ENCODE measurements around the gene HDAC6. TPM values are rescaled to one million over a fixed set of nuclear protein-coding genes. Genes with fewer than 3 reads are reported as not detected.

The HDAC6 gene
- polyA plus RNA-seq, 1 donor (not counting 4 experiments of a cell fraction or from before 2014, with no cell fraction given): 21.9 TPM

- Histone ChIP-seq H3K9me3 (ENCODE audit: control insufficient read depth, low read depth, low read length) (no peaks in the 10 kb centered on the region), H3K4me2 (ENCODE audit: control insufficient read depth, extremely low read depth, insufficient read depth, low read depth, low read length) (no peak overlapping the region), H3K36me3 (ENCODE audit: control insufficient read depth in 2 of 2, extremely low read depth in 1 of 2, insufficient read depth in 2 of 2, low read length in 2 of 2) (no peaks in the 10 kb centered on the region), H2AFZ (ENCODE audit: control insufficient read depth, low read length) (no peak overlapping the region), H3K9ac (ENCODE audit: control insufficient read depth, extremely low read depth, insufficient read depth, low read length) (no peak overlapping the region), H3K4me3 (ENCODE audit: control insufficient read depth in 2 of 3, extremely low read depth in 1 of 3, insufficient read depth in 2 of 3, low read depth in 1 of 3, low read length in 3 of 3) (no peak overlapping the region), H3K9me1 (ENCODE audit: control insufficient read depth, extremely low read depth, insufficient read depth, low read length) (no peaks in the 10 kb centered on the region), H3K4me1 (ENCODE audit: control insufficient read depth, extremely low read depth, insufficient read depth, low read length) (no peaks in the 10 kb centered on the region), H3K79me2 (ENCODE audit: control insufficient read depth, insufficient read depth, low read length) (no peaks in the 10 kb centered on the region), H3K27me3 (ENCODE audit: control insufficient read depth, extremely low read depth, insufficient read depth, low read length) (peaks cover 9% of the 10 kb centered on the region), H4K20me1 (ENCODE audit: control insufficient read depth, extremely low read depth, insufficient read depth, low read length) (no peaks in the 10 kb centered on the region), H3K27ac (ENCODE audit: control insufficient read depth, insufficient read depth, low read length) (no peak overlapping the region)
- dilution Hi-C loops (cut with MboI; ENCODE audit: extremely low pct_ligation_motif_present, low sequenced_read_pairs): no loop called here
- no peak for TF ChIP-seq CTCF (optimal IDR thresholded peaks at IDR 0.05 in 1 of 3, IDR thresholded peaks at IDR 0.05 in 1 of 3, conservative IDR thresholded peaks at IDR 0.05 in 1 of 3; ENCODE audit: extremely low read depth in 1 of 3, insufficient read depth in 2 of 3, low read length in 3 of 3)
- TF ChIP-seq EZH2 (IDR thresholded peaks at IDR 0.05; ENCODE audit: low read length): no peak
- FAIRE-seq (no peak), DNase-seq (ENCODE audit: low read depth, low spot score) (no peak)
These were observed 11.4 kb upstream of the HDAC6 start for GRCh38 chrX:48790477-48790876.

GRCh38 chrX:48791063-48791820 lies 10.6 kb upstream of the HDAC6 start:
- Histone ChIP-seq H3K27ac (ENCODE audit: control insufficient read depth, insufficient read depth, low read length) (no peak overlapping the region), H2AFZ (ENCODE audit: control insufficient read depth, low read length) (no peak overlapping the region), H3K4me3 (ENCODE audit: control insufficient read depth in 2 of 3, extremely low read depth in 1 of 3, insufficient read depth in 2 of 3, low read depth in 1 of 3, low read length in 3 of 3) (no peak overlapping the region), H4K20me1 (ENCODE audit: control insufficient read depth, extremely low read depth, insufficient read depth, low read length) (no peaks in the 10 kb centered on the region), H3K4me1 (ENCODE audit: control insufficient read depth, extremely low read depth, insufficient read depth, low read length) (no peaks in the 10 kb centered on the region), H3K9me1 (ENCODE audit: control insufficient read depth, extremely low read depth, insufficient read depth, low read length) (no peaks in the 10 kb centered on the region), H3K36me3 (ENCODE audit: control insufficient read depth in 2 of 2, extremely low read depth in 1 of 2, insufficient read depth in 2 of 2, low read length in 2 of 2) (no peaks in the 10 kb centered on the region), H3K79me2 (ENCODE audit: control insufficient read depth, insufficient read depth, low read length) (no peaks in the 10 kb centered on the region), H3K9ac (ENCODE audit: control insufficient read depth, extremely low read depth, insufficient read depth, low read length) (no peak overlapping the region), H3K27me3 (ENCODE audit: control insufficient read depth, extremely low read depth, insufficient read depth, low read length) (peaks cover 9% of the 10 kb centered on the region), H3K4me2 (ENCODE audit: control insufficient read depth, extremely low read depth, insufficient read depth, low read depth, low read length) (no peak overlapping the region), H3K9me3 (ENCODE audit: control insufficient read depth, low read depth, low read length) (no peaks in the 10 kb centered on the region)
- FAIRE-seq (no peak), DNase-seq (ENCODE audit: low read depth, low spot score) (no peak)
- dilution Hi-C loops (cut with MboI; ENCODE audit: extremely low pct_ligation_motif_present, low sequenced_read_pairs): no loop called here
- TF ChIP-seq CTCF (optimal IDR thresholded peaks at IDR 0.05 in 1 of 3, IDR thresholded peaks at IDR 0.05 in 1 of 3, conservative IDR thresholded peaks at IDR 0.05 in 1 of 3; ENCODE audit: extremely low read depth in 1 of 3, insufficient read depth in 2 of 3, low read length in 3 of 3): no peak
- TF ChIP-seq EZH2 (IDR thresholded peaks at IDR 0.05; ENCODE audit: low read length): no peak

All from keratinocyte (primary cell).